ENCODE data around the gene SRSF6. TPM values are rescaled to one million over a fixed set of nuclear protein-coding genes. Genes with fewer than 3 reads are reported as not detected.
"Not testable (repeated sequence)": the region's sequence is repeated elsewhere in the genome, so short reads cannot be mapped to it uniquely, and the experiment has no call there.

SRSF6 gene
- total RNA-seq, 4 donors from 2014 or later = 64.2 to 111 (median 87.3) TPM

DNA sequence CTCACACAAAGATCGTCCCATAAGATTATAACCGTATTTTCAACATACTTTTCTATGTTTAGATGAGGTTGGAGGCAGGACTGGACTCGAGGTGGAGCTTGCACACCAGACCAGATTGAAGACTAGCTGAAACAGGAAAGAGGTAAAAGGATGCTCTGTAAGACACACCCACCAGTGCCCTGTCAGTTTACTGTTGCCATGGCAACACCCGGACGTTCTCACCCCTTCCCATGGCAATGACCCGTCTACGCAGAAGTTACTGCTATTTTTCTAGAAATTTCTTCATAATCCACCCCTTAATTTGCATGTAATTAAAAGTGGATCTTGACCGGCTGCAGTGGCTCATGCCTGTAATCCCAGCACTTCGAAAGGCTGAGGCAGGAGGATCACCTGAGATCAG lies 13.6 kb upstream of the SRSF6 start:
- Histone ChIP-seq H3K4me1 (no peaks in the 10 kb centered on the region), H3K27ac (no peak overlapping the region), H3K9me3 (no peaks in the 10 kb centered on the region), H3K4me3 (no peak overlapping the region), H3K36me3 (no peaks in the 10 kb centered on the region), H3K27me3 (no peaks in the 10 kb centered on the region)
- no peak for DNase-seq
- TF ChIP-seq POLR2A (IDR thresholded peaks at IDR 0.05) = no peak
- TF ChIP-seq, protein P1, sequence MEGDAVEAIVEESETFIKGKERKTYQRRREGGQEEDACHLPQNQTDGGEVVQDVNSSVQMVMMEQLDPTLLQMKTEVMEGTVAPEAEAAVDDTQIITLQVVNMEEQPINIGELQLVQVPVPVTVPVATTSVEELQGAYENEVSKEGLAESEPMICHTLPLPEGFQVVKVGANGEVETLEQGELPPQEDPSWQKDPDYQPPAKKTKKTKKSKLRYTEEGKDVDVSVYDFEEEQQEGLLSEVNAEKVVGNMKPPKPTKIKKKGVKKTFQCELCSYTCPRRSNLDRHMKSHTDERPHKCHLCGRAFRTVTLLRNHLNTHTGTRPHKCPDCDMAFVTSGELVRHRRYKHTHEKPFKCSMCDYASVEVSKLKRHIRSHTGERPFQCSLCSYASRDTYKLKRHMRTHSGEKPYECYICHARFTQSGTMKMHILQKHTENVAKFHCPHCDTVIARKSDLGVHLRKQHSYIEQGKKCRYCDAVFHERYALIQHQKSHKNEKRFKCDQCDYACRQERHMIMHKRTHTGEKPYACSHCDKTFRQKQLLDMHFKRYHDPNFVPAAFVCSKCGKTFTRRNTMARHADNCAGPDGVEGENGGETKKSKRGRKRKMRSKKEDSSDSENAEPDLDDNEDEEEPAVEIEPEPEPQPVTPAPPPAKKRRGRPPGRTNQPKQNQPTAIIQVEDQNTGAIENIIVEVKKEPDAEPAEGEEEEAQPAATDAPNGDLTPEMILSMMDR (IDR thresholded peaks at IDR 0.05) = no peak

GRCh38 chr20:43446361-43446879 lies 11.3 kb upstream of the SRSF6 start:
- Histone ChIP-seq H3K4me3 (no peak overlapping the region), H3K4me1 (no peaks in the 10 kb centered on the region), H3K27me3 (no peaks in the 10 kb centered on the region), H3K36me3 (no peaks in the 10 kb centered on the region), H3K27ac (no peak overlapping the region), H3K9me3 (no peaks in the 10 kb centered on the region)
- TF ChIP-seq POLR2A (IDR thresholded peaks at IDR 0.05) = no peak
- TF ChIP-seq, protein P1 (IDR thresholded peaks at IDR 0.05) = no peak
- DNase-seq = no peak

DNA sequence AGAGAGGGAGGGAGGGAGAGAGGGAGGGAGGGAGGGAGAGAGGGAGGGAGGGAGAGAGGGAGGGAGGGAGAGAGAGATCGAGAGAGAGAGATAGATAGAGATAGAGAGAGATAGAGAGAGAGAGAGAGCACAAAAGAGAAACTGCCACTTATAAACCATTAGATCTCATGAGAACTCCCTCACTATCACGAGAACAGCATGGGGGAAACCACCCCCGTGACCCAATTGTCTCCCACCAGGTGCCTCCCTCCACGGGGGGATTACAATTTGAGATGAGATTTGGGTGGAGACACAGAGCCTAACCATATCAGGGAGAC lies 9.3 kb upstream of the SRSF6 start:
- H3K27me3 ChIP-seq, H3K9me3 ChIP-seq, H3K4me1 ChIP-seq, H3K27ac ChIP-seq, DNase-seq, H3K36me3 ChIP-seq, H3K4me3 ChIP-seq: not testable (repeated sequence)

DNA sequence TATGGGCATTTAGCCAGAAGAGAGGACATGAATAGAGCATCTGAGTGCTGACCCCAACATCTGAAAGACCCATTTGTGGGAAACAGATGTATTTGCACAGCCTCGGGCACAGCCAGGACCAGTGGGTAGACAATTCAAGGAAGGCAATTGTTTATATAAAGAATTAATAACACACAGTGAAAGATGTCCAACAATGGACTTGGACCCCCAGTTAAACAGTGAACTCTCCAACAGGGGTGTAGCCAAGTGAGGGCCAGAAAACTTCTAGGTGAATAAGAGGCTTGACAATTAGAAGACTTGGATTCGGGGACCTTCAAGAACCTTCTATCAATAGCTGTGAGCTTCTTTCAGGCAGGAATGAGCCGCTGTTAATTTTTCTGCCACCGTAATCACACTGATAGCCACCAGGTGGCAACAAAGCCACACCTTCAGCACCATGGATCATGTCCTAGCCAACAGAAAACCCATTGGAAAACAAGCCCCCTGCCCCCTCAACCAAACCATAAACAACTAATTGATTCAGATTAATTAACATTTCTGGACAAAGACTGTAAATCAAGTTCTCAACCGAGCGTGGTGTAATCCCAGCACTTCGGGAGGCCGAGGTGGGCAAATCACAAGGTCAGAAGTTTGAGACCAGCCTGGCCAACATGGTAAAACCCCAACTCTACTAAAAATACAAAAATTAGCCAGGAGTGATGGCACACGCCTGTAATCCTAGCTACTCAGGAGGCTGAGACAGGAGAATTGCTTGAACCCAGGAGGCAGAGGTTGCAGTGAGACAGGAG lies 8.8 kb upstream of the SRSF6 start:
- no peaks in the 10 kb centered on the region for H3K4me1 ChIP-seq
- no peaks in the 10 kb centered on the region for H3K27me3 ChIP-seq
- TF ChIP-seq, protein P1 (IDR thresholded peaks at IDR 0.05) = peak; percentile 46 to 79 (median 70)
- no peak for TF ChIP-seq POLR2A (IDR thresholded peaks at IDR 0.05)
- H3K36me3 ChIP-seq = no peaks in the 10 kb centered on the region
- H3K27ac ChIP-seq = no peak overlapping the region
- no peak overlapping the region for H3K4me3 ChIP-seq
- H3K9me3 ChIP-seq = no peaks in the 10 kb centered on the region
- peak in 2 of 3 donors; percentile 31 to 71 for DNase-seq

DNA sequence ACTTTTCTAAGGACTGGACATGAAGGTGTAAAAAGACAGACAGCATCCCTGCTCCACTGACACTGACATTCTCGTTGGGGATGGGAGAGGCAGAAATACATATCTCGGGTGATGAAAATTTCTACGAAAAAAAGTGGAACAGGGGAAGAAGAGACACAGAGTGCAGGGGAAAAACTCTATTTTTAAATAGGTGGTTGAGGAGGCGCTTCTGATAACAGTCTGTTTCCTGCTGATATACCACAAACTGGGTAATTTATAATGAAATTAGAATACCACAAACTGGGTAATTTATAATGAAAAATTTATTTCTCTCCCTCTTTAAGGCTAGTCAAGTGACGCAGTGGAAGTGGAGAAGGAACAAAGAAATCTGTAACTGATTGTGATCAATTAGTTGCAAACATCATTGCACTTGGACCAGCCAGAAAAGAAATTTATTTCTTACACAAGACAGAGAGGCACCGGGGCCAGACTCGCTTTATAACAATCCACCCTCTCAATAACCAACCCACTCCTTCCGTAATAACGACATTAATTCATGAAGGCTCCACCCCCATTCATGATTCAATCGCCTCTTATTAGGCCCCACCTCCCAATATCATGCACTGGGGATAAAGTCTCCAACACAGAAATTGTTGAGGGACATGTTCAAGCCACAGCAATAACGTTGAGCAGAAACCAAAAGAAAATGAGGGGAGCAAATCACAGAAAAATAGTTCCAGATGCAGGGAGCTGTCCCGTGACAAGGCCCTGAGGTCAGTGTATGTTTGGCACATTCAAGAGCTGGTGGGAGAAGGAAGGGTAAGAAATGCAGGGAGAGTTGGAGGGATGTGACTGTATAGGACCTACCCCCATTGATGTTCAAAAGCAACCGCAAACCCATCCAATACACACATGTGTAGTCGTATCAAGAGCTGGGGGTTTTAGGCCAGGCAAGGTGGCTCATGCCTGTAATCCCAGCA lies 6.6 kb upstream of the SRSF6 start:
- Histone ChIP-seq H3K36me3 (no peaks in the 10 kb centered on the region), H3K4me1 (no peaks in the 10 kb centered on the region), H3K9me3 (no peaks in the 10 kb centered on the region), H3K4me3 (no peak overlapping the region), H3K27me3 (no peaks in the 10 kb centered on the region), H3K27ac (no peak overlapping the region)
- TF ChIP-seq, protein P1 (IDR thresholded peaks at IDR 0.05) = no peak
- no peak for TF ChIP-seq POLR2A (IDR thresholded peaks at IDR 0.05)
- DNase-seq = peak in 1 of 3 donors; percentile 1
